Measurements from ENCODE around the gene ZNF417.
"Not testable (repeated sequence)": the region's sequence is repeated elsewhere in the genome, so short reads cannot be mapped to it uniquely, and the experiment has no call there.

Gene ZNF417

GRCh38 chr19:57916168-57916995 lies at the start of gene ZNF417:
Gene ZNF417, minus strand, starts transcription at chr19:57916592. Its CDS starts 181 bp downstream, at chr19:57916411.
- peak in 13 of 14 donors; percentile 58 to 93 (median 80) for DNase-seq

GRCh38 chr19:57964761-57965160 lies 48.4 kb upstream of the ZNF417 start:
- DNase-seq = no peak

- DNase-seq = no peak
Observed at GRCh38 chr19:57961785-57962184, 45.4 kb upstream of the ZNF417 start.

- no peak for DNase-seq
Observed at GRCh38 chr19:57954996-57955395, 38.6 kb upstream of the ZNF417 start.

GRCh38 chr19:57949702-57950101 lies 33.3 kb upstream of the ZNF417 start:
- DNase-seq = no peak

- no peak for DNase-seq
Observed at GRCh38 chr19:57949296-57949695, 32.9 kb upstream of the ZNF417 start.

- peak; percentile 70 to 96 (median 90) for DNase-seq
Observed at GRCh38 chr19:57947419-57948134, 31.2 kb upstream of the ZNF417 start, which contains the start of gene ZNF256. Gene ZNF256, minus strand, starts transcription at chr19:57947706. Its CDS starts 232 bp downstream, at chr19:57947474.

GRCh38 chr19:57947088-57947418 lies 30.7 kb upstream of the ZNF417 start:
- DNase-seq = no peak

- no peak for DNase-seq
Observed at GRCh38 chr19:57946316-57946715, 29.9 kb upstream of the ZNF417 start.

- no peak for DNase-seq
Observed at GRCh38 chr19:57941593-57941992, 25.2 kb upstream of the ZNF417 start.

- peak in 1 of 14 donors; percentile 19 for DNase-seq
Observed at GRCh38 chr19:57935731-57936130, 19.3 kb upstream of the ZNF417 start.

GRCh38 chr19:57934820-57935665 lies 18.7 kb upstream of the ZNF417 start, which contains the start of gene ZNF418:
Gene ZNF418, minus strand, starts transcription at chr19:57935402. Its CDS starts 1,580 bp downstream, at chr19:57933822.
- DNase-seq = peak in 13 of 14 donors; percentile 0 to 89 (median 67)

- no peak for DNase-seq
Observed at GRCh38 chr19:57927587-57927986, 11.2 kb upstream of the ZNF417 start.

- DNase-seq = no peak
Observed at GRCh38 chr19:57914531-57914930, 1.9 kb downstream of the ZNF417 start.

- no peak for DNase-seq
Observed at GRCh38 chr19:57907394-57907793, 9.0 kb downstream of the ZNF417 start.

- no peak for DNase-seq
Observed at GRCh38 chr19:57905258-57905657, 11.1 kb downstream of the ZNF417 start.

- DNase-seq = no peak
Observed at GRCh38 chr19:57903618-57904184, 12.7 kb downstream of the ZNF417 start.

GRCh38 chr19:57900311-57900710 lies 16.1 kb downstream of the ZNF417 start:
- no peak for DNase-seq

GRCh38 chr19:57890706-57891105 lies 25.7 kb downstream of the ZNF417 start:
- not testable (repeated sequence) for DNase-seq

- peak; percentile 8 to 93 (median 70) for DNase-seq
Observed at GRCh38 chr19:57888560-57889231, 27.7 kb downstream of the ZNF417 start, which contains the start of gene ZNF814. Gene ZNF814, minus strand, starts transcription at chr19:57889037. Its CDS starts 235 bp downstream, at chr19:57888802.

- DNase-seq = peak in 1 of 14 donors; percentile 21
Observed at GRCh38 chr19:57888107-57888559, 28.3 kb downstream of the ZNF417 start.
